22Rv1 (cell line): ENCODE measurements around the gene NDUFA1.
"Not testable (repeated sequence)": the region's sequence is repeated elsewhere in the genome, so short reads cannot be mapped to it uniquely, and the experiment has no call there.

Experiments used
- ZFX ChIP-seq: fragments of 450-650 bp; IDR thresholded peaks from 2 replicates; pipeline ENCODE4 v1.6.1; 2017; ENCODE audit warnings: antibody characterized with exemption, borderline replicate concordance
- TF ChIP-seq, protein P1 (sequence below): fragments of 450-650 bp; IDR thresholded peaks from 2 replicates; pipeline ENCODE4 v1.5.1; 2017; ENCODE audit warnings: mild to moderate bottlenecking

DNA sequence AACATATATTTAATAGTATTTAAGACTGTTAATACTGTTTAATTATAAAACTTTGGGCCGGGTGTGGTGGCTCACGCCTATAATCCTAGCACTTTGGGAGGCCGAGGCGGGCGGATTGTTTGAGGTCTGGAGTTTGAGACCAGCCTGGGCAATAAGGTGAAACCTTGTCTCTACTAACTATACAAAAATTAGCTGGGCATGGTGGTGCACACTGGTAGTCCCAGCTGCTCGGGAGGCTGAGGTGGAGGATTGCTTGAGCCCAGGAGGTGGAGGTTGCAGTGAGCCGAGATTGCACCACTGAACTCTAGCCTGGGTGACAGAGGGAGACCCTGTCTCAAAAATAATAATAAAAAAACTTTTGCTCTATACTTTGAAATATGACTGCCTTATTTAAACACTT, 50.8 kb downstream of the NDUFA1 start:
- TF ChIP-seq, protein P1, sequence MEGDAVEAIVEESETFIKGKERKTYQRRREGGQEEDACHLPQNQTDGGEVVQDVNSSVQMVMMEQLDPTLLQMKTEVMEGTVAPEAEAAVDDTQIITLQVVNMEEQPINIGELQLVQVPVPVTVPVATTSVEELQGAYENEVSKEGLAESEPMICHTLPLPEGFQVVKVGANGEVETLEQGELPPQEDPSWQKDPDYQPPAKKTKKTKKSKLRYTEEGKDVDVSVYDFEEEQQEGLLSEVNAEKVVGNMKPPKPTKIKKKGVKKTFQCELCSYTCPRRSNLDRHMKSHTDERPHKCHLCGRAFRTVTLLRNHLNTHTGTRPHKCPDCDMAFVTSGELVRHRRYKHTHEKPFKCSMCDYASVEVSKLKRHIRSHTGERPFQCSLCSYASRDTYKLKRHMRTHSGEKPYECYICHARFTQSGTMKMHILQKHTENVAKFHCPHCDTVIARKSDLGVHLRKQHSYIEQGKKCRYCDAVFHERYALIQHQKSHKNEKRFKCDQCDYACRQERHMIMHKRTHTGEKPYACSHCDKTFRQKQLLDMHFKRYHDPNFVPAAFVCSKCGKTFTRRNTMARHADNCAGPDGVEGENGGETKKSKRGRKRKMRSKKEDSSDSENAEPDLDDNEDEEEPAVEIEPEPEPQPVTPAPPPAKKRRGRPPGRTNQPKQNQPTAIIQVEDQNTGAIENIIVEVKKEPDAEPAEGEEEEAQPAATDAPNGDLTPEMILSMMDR = not testable (repeated sequence)
- not testable (repeated sequence) for TF ChIP-seq ZFX
